GM12878 (cell line): Measurements from ENCODE around the gene PKDREJ. TPM values are rescaled to one million over a fixed set of nuclear protein-coding genes. Genes with fewer than 3 reads are reported as not detected.

Experiments used
- ATAC-seq: fragments of 200-7000 bp; cut with Tn5 transposase; 3 replicates; pipeline ENCODE4 v1.9.1; 2020; ENCODE audit warnings: mild to moderate bottlenecking, moderate library complexity
- BruUV-seq: library from RNA; stranded (reverse); fragments of 400-500 nt; replicated peaks from 2 replicates; lab custom pipeline; 2021; lab: Mats Ljungman, UMichigan
- CTCF ChIA-PET: fragments of 300-600 bp; sonication (Branson Sonifier 250); formaldehyde crosslinking; extraction: SDS; loops from one replicate; lab custom pipeline; 2021; ENCODE audit warnings: inconsistent platforms; lab: Yijun Ruan, JAX
- POLR2A ChIA-PET: fragments of 350-600 bp; formaldehyde crosslinking; extraction: SDS; loops from one replicate; lab custom pipeline; 2021; ENCODE audit warnings: inconsistent platforms; lab: Charles Lee
- RAD21 ChIA-PET: fragments of 300-600 bp; sonication (Branson Sonifier 250); formaldehyde crosslinking; loops from one replicate; lab custom pipeline; 2023; ENCODE audit warnings: antibody characterized with exemption; ENCODE audit not compliant: unreplicated experiment; lab: Charles Lee
- SMC1A ChIA-PET: fragments of 300-600 bp; sonication (Branson Sonifier 250); formaldehyde crosslinking; loops from one replicate; lab custom pipeline; 2023; ENCODE audit not compliant: unreplicated experiment, uncharacterized antibody; lab: Charles Lee
- DNase-seq: peaks from one replicate; pipeline ENCODE4 v3.0.0-alpha.2; 2011; ENCODE audit warnings: low read depth, low spot score
- FAIRE-seq: peaks from 3 replicates; lab custom pipeline; 2011; peaks lifted over from hg19 to GRCh38; lab: Jason Lieb, UNC
- H2AFZ ChIP-seq: 2 replicates; pipeline ENCODE4 v1.6.0; 2011; ENCODE audit warnings: low read depth, low read length, control low read depth; ENCODE audit not compliant: control insufficient read depth
- H3K27ac ChIP-seq: 2 replicates; pipeline ENCODE4 v1.5.1; 2011; ENCODE audit warnings: control low read depth; ENCODE audit not compliant: control insufficient read depth, insufficient read depth
- H3K27me3 ChIP-seq, 2 experiments: replicated peaks in 1 of 2; 2 replicates each; pipeline versions ENCODE4 v1.6.0 to v1.6.1; 2011; ENCODE audit warnings: low read length in 1 of 2; ENCODE audit not compliant: control insufficient read depth in 2 of 2, insufficient read depth in 2 of 2
- H3K36me3 ChIP-seq, 2 experiments: 2 replicates each; pipeline ENCODE4 v1.5.1; 2011; ENCODE audit warnings: low read length in 1 of 2; ENCODE audit not compliant: control insufficient read depth in 2 of 2, insufficient read depth in 2 of 2
- H3K4me1 ChIP-seq: 2 replicates; pipeline ENCODE4 v1.6.1; 2011; ENCODE audit warnings: mild to moderate bottlenecking, low read length, moderate library complexity, mixed read lengths; ENCODE audit not compliant: control insufficient read depth, insufficient read depth
- H3K4me2 ChIP-seq: 2 replicates; pipeline ENCODE4 v1.6.0; 2011; ENCODE audit warnings: control low read depth; ENCODE audit not compliant: control insufficient read depth, insufficient read depth
- H3K4me3 ChIP-seq: fragments of 200-600 bp; sonication (generic); 2 replicates; pipeline ENCODE4 v1.5.1; 2016
- H3K79me2 ChIP-seq: 2 replicates; pipeline ENCODE4 v1.6.0; 2011; ENCODE audit warnings: low read length; ENCODE audit not compliant: control insufficient read depth, insufficient read depth
- H3K9ac ChIP-seq: 2 replicates; pipeline ENCODE4 v1.8.0; 2011; ENCODE audit warnings: low read length, control low read depth, mixed read lengths; ENCODE audit not compliant: control insufficient read depth, insufficient read depth
- H3K9me3 ChIP-seq: replicated peaks from 3 replicates; pipeline ENCODE4 v1.5.1; 2011; ENCODE audit warnings: mild to moderate bottlenecking, low read length; ENCODE audit not compliant: control insufficient read depth, insufficient read depth
- H4K20me1 ChIP-seq: 2 replicates; pipeline ENCODE4 v1.6.0; 2011; ENCODE audit not compliant: control insufficient read depth, insufficient read depth
- CTCF ChIP-seq, 3 experiments: IDR thresholded peaks in 2 of 3; conservative IDR thresholded peaks in 1 of 3; 2 replicates each; pipeline ENCODE4 v1.5.1; 2011; ENCODE audit warnings: low read depth in 3 of 3, low read length in 3 of 3, mild to moderate bottlenecking in 3 of 3, control low read depth in 2 of 3, moderate library complexity in 2 of 3, inconsistent platforms in 1 of 3, mixed read lengths in 1 of 3; ENCODE audit not compliant: control insufficient read depth in 2 of 3, insufficient read depth in 1 of 3; ENCODE audit errors: extremely low read depth in 1 of 3
- HCFC1 ChIP-seq: fragments of 150-350 bp; IDR thresholded peaks from 2 replicates; pipeline ENCODE4 v1.6.1; 2014; ENCODE audit warnings: low read length
- IRF5 ChIP-seq: fragments of 450-650 bp; IDR thresholded peaks from 2 replicates; pipeline ENCODE4 v1.6.1; 2017; ENCODE audit warnings: borderline replicate concordance
- MLLT1 ChIP-seq: fragments of 450-650 bp; IDR thresholded peaks from 2 replicates; pipeline ENCODE4 v1.6.1; 2016; ENCODE audit warnings: mild to moderate bottlenecking
- PRDM15 ChIP-seq: fragments of 450-650 bp; formaldehyde crosslinking; IDR thresholded peaks from 2 replicates; pipeline ENCODE4 v1.4.0; 2020; ENCODE audit warnings: mild to moderate bottlenecking, moderate library complexity
- SREBF1 ChIP-seq: IDR thresholded peaks from 2 replicates; pipeline ENCODE4 v1.6.1; 2012; ENCODE audit warnings: mild to moderate bottlenecking, low read length
- ZBTB11 ChIP-seq: fragments of 450-650 bp; formaldehyde crosslinking; IDR thresholded peaks from 2 replicates; pipeline ENCODE4 v1.5.0; 2022; ENCODE audit warnings: mild to moderate bottlenecking, missing genetic modification characterization
- ZNF207 ChIP-seq: fragments of 450-650 bp; IDR thresholded peaks from 2 replicates; pipeline ENCODE4 v1.6.1; 2014; ENCODE audit warnings: antibody characterized with exemption, mild to moderate bottlenecking, borderline replicate concordance
- WGBS: methylation state at CpG from one replicate; pipeline ENCODE4 v1.1.6; 2016; ENCODE audit warnings: low lambda C conversion rate; ENCODE audit not compliant: insufficient replicate concordance, insufficient coverage; ENCODE audit errors: missing lambda C conversion rate; 5-methylcytosine and 5-hydroxymethylcytosine counted together
- in situ Hi-C: fragments of 300-500 bp; cut with MboI; formaldehyde crosslinking; loops from 9 replicates; pipeline ENCODE4 v1.14.3; 2018; ENCODE audit warnings: mixed read lengths
- intact Hi-C: fragments of 100-400 bp; cut with micrococcal nuclease; formaldehyde crosslinking; loops from one replicate; pipeline ENCODE4 v1.14.2; 2022; ENCODE audit not compliant: unreplicated experiment
- polyA plus RNA-seq, 11 experiments: library from polyadenylated mRNA; depleted of rRNA in 4 of 11; unstranded in 6 of 11; stranded (reverse) in 5 of 11; fragments of >200 nt; fragmentation: Nextera tagmentation in 4 of 11; fragmentation: Illumina TruSeq in 1 of 11; extraction: Ambion mirVana in 4 of 11; extraction: Trizol in 1 of 11; gene quantifications; 1 replicate in 1 of 11; 2 replicates in 10 of 11; pipeline versions ENCODE4 v1.2.1 to v1.2.3, GENCODE V29; 2011 to 2016; ENCODE audit warnings: inconsistent platforms in 2 of 11, missing spikeins in 2 of 11, low read depth in 1 of 11
- total RNA-seq, 4 experiments: library from RNA; depleted of rRNA in 3 of 4; stranded (reverse); fragments of >200 nt in 3 of 4; fragmentation: Illumina TruSeq in 1 of 4; extraction: Trizol in 1 of 4; gene quantifications; 2 replicates each; pipeline versions ENCODE4 v1.2.1 to v1.2.3, GENCODE V29; 2013 to 2021

Gene PKDREJ
- total and polyA plus RNA-seq, 10 of the 15 experiments (the other 5 are each of a cell fraction or from before 2014, with no cell fraction given), result 0.02 to 0.03 TPM; not detected in 8

- RAD21 ChIA-PET, result interaction anchor here (0.8 to 2.1 kb wide), 4 partner anchors 31 to 244 kb away, joined by 3 to 7 read pairs (median 4); partner anchors contain the start of gene GTSE1
- peak within 1 kb of the TSS; percentile 82 for H2AFZ ChIP-seq
- peak; percentile 89 for FAIRE-seq
- TF ChIP-seq MLLT1 (no peak), CTCF (IDR thresholded peaks at IDR 0.05 in 2 of 3, conservative IDR thresholded peaks at IDR 0.05 in 1 of 3; ENCODE audit: control insufficient read depth in 2 of 3, extremely low read depth in 1 of 3, insufficient read depth in 1 of 3, low read depth in 3 of 3, low read length in 3 of 3) (no peak; a peak in 1 of 6 replicates), PRDM15 (CRISPR knock-in tag) (no peak), IRF5 (no peak), ZNF207 (0 out of 2 replicates have a peak, but pooled peaks have one; percentile 17), HCFC1 (peak; percentile 17; the same call in 1 of the 2 replicates), SREBF1 (no peak), ZBTB11 (CRISPR knock-in tag) (0 out of 2 replicates have a peak, but pooled peaks have one; percentile 39)
Measured at GRCh38 chr22:46250035-46250782, 12.9 kb downstream of the PKDREJ start, which contains the start of gene CDPF1. Gene CDPF1 (minus strand): TSS chr22:46250293. CDS start chr22:46248284, 2,009 bp downstream.

More at GRCh38 chr22:46250035-46250782, 12.9 kb downstream of the PKDREJ start, which contains the start of gene CDPF1:
- no peaks in the 10 kb centered on the region for H3K27me3 ChIP-seq
- ATAC-seq, result peak; percentile 97
- ChIA-PET CTCF (interaction anchor here (0.7 to 1.2 kb wide), 4 partner anchors 18 to 244 kb away, joined by 3 to 5 read pairs (median 4); partner anchors contain the start of genes GTSE1 and TTC38), POLR2A (interaction anchor here (1.3 kb wide), 1 partner anchor 47 kb away, joined by 9 read pairs; the partner anchor contains the start of gene GTSE1), SMC1A (interaction anchor here (1.1 kb wide), 1 partner anchor 98 kb away, joined by 3 read pairs; no protein-coding TSS in a partner anchor)
- H3K36me3 ChIP-seq, result no peaks in the 10 kb centered on the region
- peak; percentile 55 for DNase-seq
- H3K4me3 ChIP-seq, result peak within 1 kb of the TSS; percentile 77
- in situ Hi-C loops, result no loop called here
- H3K4me2 ChIP-seq, result peak within 1 kb of the TSS; percentile 78
- no peaks in the 10 kb centered on the region for H3K9me3 ChIP-seq
- WGBS, result 2% methylated on average over 78 of the region's 89 CpGs
- H3K79me2 ChIP-seq, result peaks cover 16% of the 10 kb centered on the region
- intact Hi-C loops, result loop anchor here (5.0 kb wide), 2 partner anchors 47 to 98 kb away; partner anchors contain the start of genes GTSE1 and PPARA
- peaks cover 7% of the 10 kb centered on the region; the same call in 1 of the 2 replicates for H3K4me1 ChIP-seq
- no TSS peak for BruUV-seq
- peak within 1 kb of the TSS; percentile 85 for H3K9ac ChIP-seq
- peak within 1 kb of the TSS; percentile 81 for H3K27ac ChIP-seq
- H4K20me1 ChIP-seq, result no peaks in the 10 kb centered on the region
